NCI-H748 treated with DMSO at 0.1 percent for 48 hours (cell line): ENCODE data around the gene ARVCF.

Experiments
- DNase-seq: peaks from one replicate; lab custom pipeline; 2025; lab: John Stamatoyannopoulos, UW

Gene ARVCF, protein sequence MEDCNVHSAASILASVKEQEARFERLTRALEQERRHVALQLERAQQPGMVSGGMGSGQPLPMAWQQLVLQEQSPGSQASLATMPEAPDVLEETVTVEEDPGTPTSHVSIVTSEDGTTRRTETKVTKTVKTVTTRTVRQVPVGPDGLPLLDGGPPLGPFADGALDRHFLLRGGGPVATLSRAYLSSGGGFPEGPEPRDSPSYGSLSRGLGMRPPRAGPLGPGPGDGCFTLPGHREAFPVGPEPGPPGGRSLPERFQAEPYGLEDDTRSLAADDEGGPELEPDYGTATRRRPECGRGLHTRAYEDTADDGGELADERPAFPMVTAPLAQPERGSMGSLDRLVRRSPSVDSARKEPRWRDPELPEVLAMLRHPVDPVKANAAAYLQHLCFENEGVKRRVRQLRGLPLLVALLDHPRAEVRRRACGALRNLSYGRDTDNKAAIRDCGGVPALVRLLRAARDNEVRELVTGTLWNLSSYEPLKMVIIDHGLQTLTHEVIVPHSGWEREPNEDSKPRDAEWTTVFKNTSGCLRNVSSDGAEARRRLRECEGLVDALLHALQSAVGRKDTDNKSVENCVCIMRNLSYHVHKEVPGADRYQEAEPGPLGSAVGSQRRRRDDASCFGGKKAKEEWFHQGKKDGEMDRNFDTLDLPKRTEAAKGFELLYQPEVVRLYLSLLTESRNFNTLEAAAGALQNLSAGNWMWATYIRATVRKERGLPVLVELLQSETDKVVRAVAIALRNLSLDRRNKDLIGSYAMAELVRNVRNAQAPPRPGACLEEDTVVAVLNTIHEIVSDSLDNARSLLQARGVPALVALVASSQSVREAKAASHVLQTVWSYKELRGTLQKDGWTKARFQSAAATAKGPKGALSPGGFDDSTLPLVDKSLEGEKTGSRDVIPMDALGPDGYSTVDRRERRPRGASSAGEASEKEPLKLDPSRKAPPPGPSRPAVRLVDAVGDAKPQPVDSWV

GRCh38 chr22:20016734-20017621 is at the start of gene ARVCF:
ARVCF (minus strand) TSS chr22:20016823; CDS start chr22:19990794, 26,029 bp downstream.
- DNase-seq: peak; percentile 68

DNA sequence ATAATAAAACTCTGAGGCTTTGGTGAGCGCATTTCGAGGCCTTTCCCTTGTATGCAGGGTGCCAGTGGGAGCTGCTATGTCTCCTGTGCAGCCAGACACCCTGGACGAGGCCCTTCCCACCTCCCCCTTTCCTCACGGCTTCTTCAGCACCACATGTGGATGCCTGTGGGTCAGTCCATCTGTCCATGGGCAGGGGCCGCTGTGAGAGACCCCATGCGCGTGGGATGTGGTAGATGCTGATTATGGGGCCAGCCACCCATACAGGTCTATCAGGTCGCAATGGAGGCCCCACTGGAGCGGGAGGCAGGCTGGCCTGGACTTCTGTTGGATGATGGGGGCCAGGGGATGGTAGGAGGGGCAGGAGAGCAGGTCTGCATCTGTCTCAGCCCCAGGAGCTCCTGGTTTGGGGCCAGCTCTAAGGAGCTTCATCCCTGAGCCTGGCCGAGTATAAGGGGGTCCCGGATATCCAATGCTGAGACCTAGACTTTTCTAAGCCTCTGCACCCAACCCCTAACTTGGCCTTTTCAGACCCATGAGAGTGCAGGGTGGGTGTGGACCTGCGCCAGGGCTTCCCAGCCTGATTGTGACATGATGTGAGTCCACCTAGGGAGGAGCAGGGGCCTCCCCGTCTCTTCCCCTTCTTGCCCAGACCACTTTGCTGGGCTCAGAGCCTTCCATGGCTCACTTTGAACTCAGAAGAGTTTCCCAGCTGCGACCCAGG is 49.4 kb upstream of the ARVCF start:
- no peak for DNase-seq

DNA sequence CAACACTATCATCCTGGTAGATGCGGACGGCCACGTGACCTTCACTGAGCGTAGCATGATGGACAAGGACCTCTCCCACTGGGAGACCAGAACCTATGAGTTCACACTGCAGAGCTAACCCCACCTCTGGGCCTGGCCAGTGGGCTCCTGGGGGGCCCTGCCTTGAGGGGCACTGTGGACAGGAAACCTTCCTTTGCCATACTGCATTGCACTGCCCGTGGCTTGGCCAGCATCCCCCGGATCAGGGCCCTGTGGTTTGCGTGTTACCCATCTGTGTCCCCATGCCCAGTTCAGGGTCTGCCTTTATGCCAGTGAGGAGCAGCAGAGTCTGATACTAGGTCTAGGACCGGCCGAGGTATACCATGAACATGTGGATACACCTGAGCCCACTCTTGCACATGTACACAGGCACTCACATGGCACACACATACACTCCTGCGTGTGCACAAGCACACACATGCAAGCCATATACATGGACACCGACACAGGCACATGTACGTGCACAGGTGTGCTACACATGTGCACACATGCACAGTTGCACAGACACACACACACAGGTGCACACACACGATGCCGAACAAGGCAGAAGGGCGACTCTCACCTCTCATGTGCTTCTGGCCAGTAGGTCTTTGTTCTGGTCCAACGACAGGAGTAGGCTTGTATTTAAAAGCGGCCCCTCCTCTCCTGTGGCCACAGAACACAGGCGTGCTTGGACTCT is 48.1 kb upstream of the ARVCF start:
- DNase-seq: no peak

GRCh38 chr22:20064140-20064480 is 47.5 kb upstream of the ARVCF start:
- no peak for DNase-seq

GRCh38 chr22:20063271-20064139 is 46.9 kb upstream of the ARVCF start:
- no peak for DNase-seq

GRCh38 chr22:20062766-20063083 is 46.1 kb upstream of the ARVCF start:
- no peak for DNase-seq

- no peak for DNase-seq
Measured at GRCh38 chr22:20062043-20062765, 45.6 kb upstream of the ARVCF start.

- DNase-seq: no peak
Measured at GRCh38 chr22:20061481-20061861, 44.8 kb upstream of the ARVCF start.

DNA sequence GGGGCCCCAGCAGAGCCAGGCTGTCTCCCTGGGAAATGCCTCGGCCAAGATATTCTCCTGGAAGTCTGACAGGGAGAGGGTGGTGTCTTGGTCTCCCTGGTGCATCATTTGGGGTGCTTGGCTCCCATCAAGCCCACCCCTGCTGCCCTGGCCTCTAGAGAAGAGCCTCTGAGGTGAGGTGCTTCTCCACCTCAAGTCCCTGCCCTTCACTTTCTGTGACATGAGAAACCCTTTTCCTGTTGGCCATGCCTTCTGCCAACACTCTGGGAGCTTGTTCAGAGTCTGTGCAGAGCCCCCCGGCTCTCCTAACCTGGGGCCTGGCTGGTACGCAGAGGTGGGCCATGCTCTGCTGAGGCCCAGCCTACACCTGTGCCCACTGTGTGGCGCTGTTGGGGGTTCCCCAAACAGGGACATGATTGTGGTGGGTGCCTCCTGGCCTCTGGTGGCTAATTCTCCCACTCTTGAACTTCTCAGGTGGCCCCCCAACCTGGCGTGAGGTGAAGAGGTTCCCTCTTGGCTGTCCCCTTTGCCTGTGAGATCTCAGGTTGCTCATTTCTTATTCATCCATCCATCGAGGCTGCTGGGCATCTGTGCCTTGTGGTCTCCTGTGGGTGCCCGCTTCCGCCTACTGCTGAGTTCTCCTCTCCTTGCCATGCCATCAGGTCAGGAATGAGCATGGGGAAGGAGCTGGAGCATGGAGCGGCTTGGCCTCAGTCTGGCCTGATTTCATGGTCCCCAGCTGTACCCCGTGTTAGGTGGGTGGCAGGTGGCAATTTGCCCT is 44.3 kb upstream of the ARVCF start:
- DNase-seq: no peak

- DNase-seq: no peak
Measured at GRCh38 chr22:20058989-20059770, 42.6 kb upstream of the ARVCF start.

DNA sequence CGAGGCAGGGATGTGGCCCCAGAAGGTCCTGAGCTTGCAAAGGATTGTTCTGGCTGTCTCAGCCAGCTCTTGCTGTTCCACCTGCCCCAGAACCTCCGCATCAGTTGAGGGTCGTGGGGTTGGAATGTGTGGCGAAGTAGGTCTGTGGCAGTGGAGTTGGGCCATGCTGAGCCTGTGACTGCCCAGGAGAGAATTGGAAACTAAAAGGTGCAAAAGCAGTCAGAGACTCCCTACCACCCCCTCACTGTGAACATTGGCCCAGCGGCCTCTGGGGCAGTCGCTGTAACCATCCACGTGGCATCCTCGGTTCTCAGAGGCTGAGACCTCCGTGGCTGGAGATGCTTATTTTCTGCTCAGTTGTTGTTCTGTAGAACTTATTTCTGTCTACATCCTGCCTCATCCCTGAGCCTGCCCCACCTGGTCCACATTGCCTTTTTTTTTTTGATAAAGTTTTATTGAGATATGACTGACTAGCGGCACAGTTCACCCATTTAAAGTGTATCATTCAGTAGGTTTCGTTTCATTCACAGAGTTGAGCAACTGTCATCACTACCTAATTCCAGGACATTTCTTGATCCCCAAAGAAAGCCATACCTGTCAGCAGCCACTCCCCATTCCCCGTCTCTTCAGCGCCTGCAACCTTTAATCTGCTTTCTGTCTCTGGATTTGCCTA is 41.1 kb upstream of the ARVCF start:
- no peak for DNase-seq

DNA sequence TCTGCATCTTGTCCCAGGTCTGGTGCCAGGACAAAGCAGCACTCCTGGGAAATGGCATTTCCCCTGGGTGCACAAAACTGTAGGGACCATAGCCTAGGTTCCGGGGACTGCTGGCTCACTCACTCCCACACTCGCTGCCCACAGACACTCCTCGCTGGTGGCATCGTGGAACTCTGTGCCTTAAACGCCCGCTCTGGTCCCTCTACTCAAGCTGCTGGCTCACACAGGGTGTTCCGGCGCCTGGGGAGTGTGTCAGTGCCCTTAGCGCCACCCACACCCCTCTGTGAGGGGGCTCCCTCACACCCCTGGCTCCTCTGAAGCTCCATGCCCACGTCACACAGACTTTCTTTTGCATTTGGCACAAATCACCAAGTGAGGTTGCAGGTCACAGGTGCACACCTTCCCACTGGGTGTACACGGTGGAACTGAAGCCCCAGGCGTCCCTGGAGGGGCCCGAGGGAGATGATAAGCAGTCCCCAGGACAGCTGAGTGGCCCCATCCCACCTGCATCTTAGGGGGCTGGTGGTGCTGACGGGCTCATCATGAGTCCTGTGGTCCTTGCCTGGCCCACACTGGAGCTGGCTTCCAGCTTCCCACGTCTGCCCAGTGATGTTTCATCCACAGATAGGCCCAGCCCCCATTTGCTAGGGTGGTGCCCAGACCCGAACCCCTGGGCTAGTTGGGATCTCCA is 40.2 kb upstream of the ARVCF start:
- no peak for DNase-seq

DNA sequence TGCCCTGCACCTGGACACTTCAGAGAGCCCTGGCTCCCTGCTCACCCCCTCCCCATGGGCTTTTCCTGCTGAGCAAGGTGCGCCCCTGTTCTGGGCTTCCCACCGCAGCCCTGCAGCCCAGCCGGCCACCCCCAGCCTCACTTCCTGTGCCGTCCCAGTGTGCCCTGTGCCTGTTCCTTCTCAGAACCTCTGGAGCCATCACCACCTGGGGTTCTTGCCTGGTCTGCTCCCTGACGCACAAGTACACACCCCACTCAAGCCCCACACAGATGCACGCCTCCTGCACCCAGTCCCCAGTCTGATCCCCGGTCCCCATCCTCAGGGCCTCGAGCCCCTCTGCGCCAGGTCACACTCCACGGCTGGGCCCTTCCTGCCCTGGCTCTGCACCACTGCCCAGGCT is 39.5 kb upstream of the ARVCF start:
- DNase-seq: no peak

DNA sequence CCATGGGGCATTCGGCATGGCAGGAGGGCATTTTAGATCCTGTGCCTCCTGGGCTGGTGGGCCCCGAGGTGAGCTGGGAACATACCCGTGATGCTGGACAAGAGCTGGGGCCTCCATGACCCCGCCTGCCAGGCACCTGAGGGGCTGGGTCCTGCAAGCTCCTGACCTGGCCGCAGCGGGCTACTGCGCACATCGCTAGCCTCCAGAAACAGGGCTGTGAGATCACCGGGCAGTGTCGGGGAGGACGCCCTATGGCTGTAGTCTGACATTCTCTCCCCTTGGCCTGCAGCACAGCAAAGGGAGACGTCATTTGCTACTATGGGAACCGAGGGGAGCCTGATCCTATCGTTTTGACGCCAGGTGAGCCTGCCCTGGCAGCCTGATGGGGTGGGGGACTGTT is 39.0 kb upstream of the ARVCF start:
- no peak for DNase-seq

- no peak for DNase-seq
Measured at GRCh38 chr22:20055144-20055543, 38.5 kb upstream of the ARVCF start.

DNA sequence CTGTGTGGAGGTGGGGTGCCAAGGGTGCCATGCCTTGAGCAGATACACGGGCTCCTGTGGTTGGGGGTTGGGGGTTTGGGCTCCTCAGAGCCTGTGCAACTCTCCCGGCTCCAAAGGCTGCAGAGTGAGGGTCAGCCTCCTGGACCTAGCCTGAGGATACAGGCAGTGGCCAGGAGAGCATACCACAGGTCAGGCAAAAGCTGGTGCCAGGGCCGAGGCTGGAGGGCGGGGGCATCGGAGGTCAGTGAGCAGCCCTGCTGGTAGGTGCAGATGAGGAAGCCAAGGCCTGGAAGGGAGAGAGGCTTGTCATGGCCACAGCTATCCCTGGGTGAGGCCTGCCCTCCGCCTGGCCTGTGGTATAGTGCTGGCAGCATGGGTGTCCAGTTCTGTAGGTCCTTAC is 37.9 kb upstream of the ARVCF start:
- DNase-seq: no peak
